IPS DF 6.9 (cell line): ENCODE results near the gene SGSH.

Experiments used
- DNase-seq: peaks from one replicate; pipeline ENCODE4 v3.0.0-alpha.2; 2013; ENCODE audit warnings: low read depth, low spot score
- H3K27ac ChIP-seq: one replicate; pipeline ENCODE4 v1.5.1; 2013; ENCODE audit warnings: low read length, control low read depth
- H3K27me3 ChIP-seq: 2 replicates; pipeline ENCODE4 v1.6.1; 2013; ENCODE audit warnings: mild to moderate bottlenecking, low read length; ENCODE audit not compliant: control insufficient read depth, insufficient read depth
- H3K36me3 ChIP-seq: 2 replicates; pipeline ENCODE4 v1.6.1; 2013; ENCODE audit warnings: low read length; ENCODE audit not compliant: control insufficient read depth, insufficient read depth
- H3K4me1 ChIP-seq: 2 replicates; pipeline ENCODE4 v1.6.1; 2013; ENCODE audit warnings: low read length; ENCODE audit not compliant: control insufficient read depth, insufficient read depth
- H3K4me3 ChIP-seq: 2 replicates; pipeline ENCODE4 v1.5.1; 2013; ENCODE audit warnings: mild to moderate bottlenecking, low read length
- H3K9me3 ChIP-seq: 2 replicates; pipeline ENCODE4 v1.6.1; 2013; ENCODE audit warnings: low read length, inconsistent platforms; ENCODE audit not compliant: control insufficient read depth, insufficient read depth
- WGBS: extraction: QIAGEN DNeasy Blood & Tissue Kit; methylation state at CpG from one replicate; pipeline ENCODE4 v1.1.7; 2013; ENCODE audit warnings: mixed read lengths, missing lambda C conversion rate; ENCODE audit not compliant: insufficient read length, insufficient coverage; 5-methylcytosine and 5-hydroxymethylcytosine counted together

Gene SGSH

GRCh38 chr17:80253631-80254395 is 33.7 kb upstream of the SGSH start:
- Histone ChIP-seq H3K27ac (no peak overlapping the region), H3K9me3 (no peaks in the 10 kb centered on the region), H3K4me3 (no peak overlapping the region), H3K4me1 (0 out of 2 replicates have a peak, but pooled peaks cover 2% of the 10 kb centered on the region), H3K36me3 (no peaks in the 10 kb centered on the region), H3K27me3 (no peaks in the 10 kb centered on the region)
- no peak for DNase-seq
- no CpG with 5 or more reads among the region's 21 CpGs for WGBS

GRCh38 chr17:80252871-80253270 is 32.7 kb upstream of the SGSH start:
- Histone ChIP-seq H3K27me3 (no peaks in the 10 kb centered on the region), H3K36me3 (no peaks in the 10 kb centered on the region), H3K9me3 (no peaks in the 10 kb centered on the region), H3K27ac (no peak overlapping the region), H3K4me3 (no peak overlapping the region), H3K4me1 (no peaks in the 10 kb centered on the region)
- no CpG with 5 or more reads among the region's 13 CpGs for WGBS
- DNase-seq = no peak

- DNase-seq = no peak
- Histone ChIP-seq H3K4me3 (no peak overlapping the region), H3K4me1 (no peaks in the 10 kb centered on the region), H3K36me3 (0 out of 2 replicates have a peak, but pooled peaks cover 2% of the 10 kb centered on the region), H3K9me3 (no peaks in the 10 kb centered on the region), H3K27ac (no peak overlapping the region), H3K27me3 (no peaks in the 10 kb centered on the region)
- WGBS = no CpG with 5 or more reads among the region's 11 CpGs
Observed at GRCh38 chr17:80251966-80252365, 31.8 kb upstream of the SGSH start.

- Histone ChIP-seq H3K4me3 (no peak overlapping the region), H3K4me1 (no peaks in the 10 kb centered on the region), H3K27ac (no peak overlapping the region), H3K36me3 (peaks cover 13% of the 10 kb centered on the region; the same call in 1 of the 2 replicates), H3K9me3 (no peaks in the 10 kb centered on the region), H3K27me3 (no peaks in the 10 kb centered on the region)
- DNase-seq = no peak
- WGBS = no CpG with 5 or more reads among the region's 26 CpGs
Observed at GRCh38 chr17:80248894-80249710, 29.0 kb upstream of the SGSH start.

GRCh38 chr17:80248001-80248893 is 28.1 kb upstream of the SGSH start:
- no peaks in the 10 kb centered on the region for H3K4me1 ChIP-seq
- WGBS = no CpG with 5 or more reads among the region's 23 CpGs
- no peak for DNase-seq
- no peaks in the 10 kb centered on the region for H3K27me3 ChIP-seq
- H3K9me3 ChIP-seq = no peaks in the 10 kb centered on the region
- H3K36me3 ChIP-seq = peaks cover 13% of the 10 kb centered on the region; the same call in 1 of the 2 replicates
- H3K27ac ChIP-seq = no peak overlapping the region
- H3K4me3 ChIP-seq = no peak overlapping the region

GRCh38 chr17:80247561-80247960 is 27.4 kb upstream of the SGSH start:
- DNase-seq = no peak
- Histone ChIP-seq H3K27ac (no peak overlapping the region), H3K9me3 (no peaks in the 10 kb centered on the region), H3K27me3 (no peaks in the 10 kb centered on the region), H3K4me1 (no peaks in the 10 kb centered on the region), H3K4me3 (no peak overlapping the region), H3K36me3 (peaks cover 13% of the 10 kb centered on the region; the same call in 1 of the 2 replicates)
- WGBS = no CpG with 5 or more reads among the region's 17 CpGs

GRCh38 chr17:80246726-80247125 is 26.6 kb upstream of the SGSH start:
- no CpG with 5 or more reads among the region's 8 CpGs for WGBS
- no peak overlapping the region for H3K27ac ChIP-seq
- DNase-seq = no peak
- H3K9me3 ChIP-seq = no peaks in the 10 kb centered on the region
- H3K4me1 ChIP-seq = no peaks in the 10 kb centered on the region
- peaks cover 13% of the 10 kb centered on the region; the same call in 1 of the 2 replicates for H3K36me3 ChIP-seq
- H3K27me3 ChIP-seq = no peaks in the 10 kb centered on the region
- no peak overlapping the region for H3K4me3 ChIP-seq

GRCh38 chr17:80246266-80246681 is 26.1 kb upstream of the SGSH start:
- DNase-seq = no peak
- Histone ChIP-seq H3K27me3 (no peaks in the 10 kb centered on the region), H3K4me3 (no peak overlapping the region), H3K9me3 (no peaks in the 10 kb centered on the region), H3K36me3 (peaks cover 13% of the 10 kb centered on the region; the same call in 1 of the 2 replicates), H3K4me1 (no peaks in the 10 kb centered on the region), H3K27ac (no peak overlapping the region)
- no CpG with 5 or more reads among the region's 19 CpGs for WGBS

GRCh38 chr17:80245566-80246265 is 25.6 kb upstream of the SGSH start:
- Histone ChIP-seq H3K9me3 (no peaks in the 10 kb centered on the region), H3K36me3 (peaks cover 13% of the 10 kb centered on the region; the same call in 1 of the 2 replicates), H3K4me1 (no peaks in the 10 kb centered on the region), H3K27ac (no peak overlapping the region), H3K4me3 (no peak overlapping the region), H3K27me3 (no peaks in the 10 kb centered on the region)
- no peak for DNase-seq
- WGBS = no CpG with 5 or more reads among the region's 27 CpGs
